Myometrial cell (primary cell): Measurements from ENCODE around the gene DAW1. TPM values are rescaled to one million over a fixed set of nuclear protein-coding genes. Genes with fewer than 3 reads are reported as not detected.

Experiments
- total RNA-seq: library from RNA; depleted of rRNA; stranded (reverse); fragments of >200 nt; gene quantifications from 2 replicates; pipeline ENCODE4 v1.2.3, GENCODE V29; 2015

The DAW1 gene
- total RNA-seq, result 2.8 and 9.8 TPM in 2 replicates

GRCh38 chr2:227871375-227871791, at the start of gene DAW1:
Gene DAW1, plus strand, starts transcription at chr2:227871631. Its CDS starts 59 bp downstream, at chr2:227871690.

Other genes starting within 250 kb of the DAW1 start
- gene SCYGR5, start 204.8 kb upstream of the DAW1 start, total RNA-seq, result not detected in 2 replicates
- gene SLC19A3, start 153.6 kb upstream of the DAW1 start, total RNA-seq, result not detected in 2 replicates
- gene SCYGR6, start 146.9 kb upstream of the DAW1 start, total RNA-seq, result not detected in 2 replicates
- not detected in 2 replicates for gene SCYGR7, start 143.3 kb upstream of the DAW1 start, total RNA-seq
- not detected in 2 replicates for gene SCYGR8, start 125.7 kb upstream of the DAW1 start, total RNA-seq
- gene CCL20, start 57.8 kb upstream of the DAW1 start, total RNA-seq, result 0.18 and 0.86 TPM in 2 replicates